ENCODE measurements around the gene CRTC1.

The CRTC1 gene

DNA sequence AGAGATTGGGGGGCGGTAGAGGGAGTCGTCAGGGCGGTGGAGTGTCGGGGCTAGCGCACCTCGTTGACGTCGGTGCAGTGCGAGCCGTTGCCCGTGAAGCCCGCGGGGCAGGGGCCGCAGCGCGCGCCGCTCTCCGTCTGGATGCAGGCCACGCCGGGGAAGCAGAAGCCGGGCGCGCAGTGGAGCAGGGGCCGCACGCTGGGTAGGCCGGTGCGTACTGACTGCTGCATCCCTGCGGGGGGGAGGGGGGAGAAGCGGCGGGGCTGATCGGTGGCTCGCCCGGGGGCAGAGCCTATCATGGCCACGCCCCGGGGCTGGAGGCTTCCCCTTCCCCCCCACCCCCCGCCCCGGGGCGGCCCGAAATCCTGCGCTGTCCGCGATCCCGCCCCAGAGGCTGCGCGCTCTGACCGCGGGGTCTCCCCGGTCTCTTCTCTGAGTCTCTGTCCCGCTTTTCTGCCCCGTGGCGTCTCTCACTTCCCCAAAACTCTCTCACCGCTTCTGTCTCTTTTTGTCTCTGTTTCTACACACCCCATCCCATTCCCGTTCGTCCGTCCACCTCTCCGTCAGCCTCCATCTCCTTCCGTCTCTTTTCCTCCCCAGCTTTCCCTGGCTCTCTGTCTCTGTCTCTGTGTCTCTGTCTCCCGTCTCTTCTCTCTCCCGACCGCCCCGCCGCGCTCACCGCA, 106.5 kb downstream of the CRTC1 start:
- peak overlapping the region; percentile 80 for H3K18ac ChIP-seq (ENCODE audit: low read length)
- no peak overlapping the region for H4K8ac ChIP-seq (ENCODE audit: low read depth, low read length)
- peak overlapping the region; percentile 22 for H2BK12ac ChIP-seq (ENCODE audit: low read length)
- H3K79me1 ChIP-seq (ENCODE audit: low read depth, low read length) = peaks cover 4% of the 10 kb centered on the region
- H2AFZ ChIP-seq (ENCODE audit: low read length) = peak overlapping the region; percentile 86
- no peak for DNase-seq (ENCODE audit: low spot score)
- peaks cover 0 to 12% of the 10 kb centered on the region in 2 donors for H3K9me3 ChIP-seq (replicated peaks in 1 of 2; ENCODE audit: control insufficient read depth in 2 of 2, insufficient read depth in 1 of 2, low read depth in 1 of 2, low read length in 2 of 2)
- H3K27ac ChIP-seq (replicated peaks; ENCODE audit: low read length) = no peak overlapping the region
- no peak overlapping the region for H3K4ac ChIP-seq (ENCODE audit: low read length)
- peak overlapping the region; percentile 58 for H2BK15ac ChIP-seq (ENCODE audit: low read length)
- peak overlapping the region; percentile 56 for H2AK5ac ChIP-seq (ENCODE audit: low read depth, low read length)
- H3K27me3 ChIP-seq (ENCODE audit: control insufficient read depth in 3 of 3, insufficient read depth in 3 of 3, low read depth in 1 of 3, low read length in 3 of 3) = peaks cover 46 to 93% (median 85%) of the 10 kb centered on the region in 3 experiments
- H3K4me3 ChIP-seq (ENCODE audit: low read length in 2 of 2) = peak overlapping the region in 1 of 2 donors; percentile 70
- no peaks in the 10 kb centered on the region for H3K36me3 ChIP-seq (replicated peaks in 1 of 2; ENCODE audit: control insufficient read depth in 2 of 2, insufficient read depth in 2 of 2, low read length in 2 of 2)
- no peak overlapping the region for H3K9ac ChIP-seq (ENCODE audit: low read depth, low read length, poor library complexity)
- no peak overlapping the region for H4K91ac ChIP-seq (ENCODE audit: low read depth, low read length, poor library complexity)
- H3K4me2 ChIP-seq (ENCODE audit: insufficient read depth, low read length, poor library complexity, severe bottlenecking) = peak overlapping the region; percentile 57
- no CpG with 5 or more reads among the region's 65 CpGs for WGBS, 2 donors (ENCODE audit: extremely low coverage in 2 of 2, insufficient read length in 2 of 2, insufficient replicate concordance in 1 of 2)
- H2BK5ac ChIP-seq (ENCODE audit: low read length) = peak overlapping the region; percentile 39
- peak overlapping the region; percentile 85 for H3K23ac ChIP-seq (ENCODE audit: low read depth, low read length, poor library complexity)
- H3K14ac ChIP-seq (ENCODE audit: low read length) = peak overlapping the region; percentile 71
- no peak overlapping the region for H2BK120ac ChIP-seq (ENCODE audit: low read depth, low read length)
- peaks cover 5 to 15% of the 10 kb centered on the region in 2 donors for H3K4me1 ChIP-seq (ENCODE audit: control insufficient read depth in 2 of 2, insufficient read depth in 1 of 2, low read depth in 1 of 2, low read length in 2 of 2)

DNA sequence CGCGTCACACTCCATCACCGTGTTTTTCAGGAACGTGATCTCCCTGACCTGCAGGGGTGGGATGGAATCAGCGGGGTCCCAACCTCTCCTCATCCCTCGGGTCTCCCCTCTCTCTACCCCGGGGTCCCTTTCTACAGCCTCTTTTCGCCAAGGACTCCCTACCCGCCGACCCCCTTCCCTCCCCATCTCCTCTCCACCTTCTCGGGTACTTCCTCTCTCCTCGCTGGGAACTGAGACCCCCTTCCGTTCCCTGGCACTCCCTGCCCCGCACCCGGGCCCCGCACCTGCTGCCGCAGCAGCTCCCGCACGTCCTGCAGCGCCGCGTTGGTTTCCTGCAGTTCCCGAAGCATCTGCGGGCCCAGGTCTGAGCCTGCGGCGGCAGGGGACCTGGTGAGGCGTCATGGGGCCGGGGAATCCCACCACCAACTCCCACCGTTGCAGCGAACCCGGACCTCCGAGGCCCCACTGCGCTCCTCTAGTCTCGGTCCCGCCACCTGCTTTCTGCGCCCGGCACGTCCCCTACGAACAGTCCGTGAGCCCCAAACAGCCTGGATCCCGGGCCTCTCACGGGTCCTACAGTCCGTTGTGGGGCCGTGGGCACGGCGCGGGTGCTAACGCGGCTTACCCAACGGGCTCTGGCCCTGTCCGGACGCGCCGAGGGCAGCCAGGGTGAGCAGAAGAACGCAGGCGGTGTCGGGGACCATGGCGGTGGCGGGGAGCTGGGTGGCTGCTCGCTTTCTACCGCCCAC, 107.3 kb downstream of the CRTC1 start, which contains the start of gene COMP:
Gene COMP, minus strand, starts transcription at position 740 of the 749 bp plus-strand sequence. Its CDS starts 36 bp downstream, at position 704.
- H2BK120ac ChIP-seq (ENCODE audit: low read depth, low read length) = peak within 1 kb of the TSS; percentile 31
- H3K79me1 ChIP-seq (ENCODE audit: low read depth, low read length) = peaks cover 4% of the 10 kb centered on the region
- no CpG with 5 or more reads among the region's 61 CpGs for WGBS, 2 donors (ENCODE audit: extremely low coverage in 2 of 2, insufficient read length in 2 of 2, insufficient replicate concordance in 1 of 2)
- H3K4me2 ChIP-seq (ENCODE audit: insufficient read depth, low read length, poor library complexity, severe bottlenecking) = peak within 1 kb of the TSS; percentile 57
- H3K4ac ChIP-seq (ENCODE audit: low read length) = no peak within 1 kb of the TSS
- peak within 1 kb of the TSS; percentile 86 for H2AFZ ChIP-seq (ENCODE audit: low read length)
- peaks cover 46 to 92% (median 81%) of the 10 kb centered on the region in 3 experiments for H3K27me3 ChIP-seq (ENCODE audit: control insufficient read depth in 3 of 3, insufficient read depth in 3 of 3, low read depth in 1 of 3, low read length in 3 of 3)
- H3K27ac ChIP-seq (replicated peaks; ENCODE audit: low read length) = no peak within 1 kb of the TSS
- H3K23ac ChIP-seq (ENCODE audit: low read depth, low read length, poor library complexity) = peak within 1 kb of the TSS; percentile 73
- peak within 1 kb of the TSS in 1 of 2 donors; percentile 56 for H3K4me3 ChIP-seq (ENCODE audit: low read length in 2 of 2)
- no peak within 1 kb of the TSS for H3K9ac ChIP-seq (ENCODE audit: low read depth, low read length, poor library complexity)
- no peak within 1 kb of the TSS for H4K8ac ChIP-seq (ENCODE audit: low read depth, low read length)
- H4K91ac ChIP-seq (ENCODE audit: low read depth, low read length, poor library complexity) = no peak within 1 kb of the TSS
- no peaks in the 10 kb centered on the region for H3K36me3 ChIP-seq (replicated peaks in 1 of 2; ENCODE audit: control insufficient read depth in 2 of 2, insufficient read depth in 2 of 2, low read length in 2 of 2)
- H3K4me1 ChIP-seq (ENCODE audit: control insufficient read depth in 2 of 2, insufficient read depth in 1 of 2, low read depth in 1 of 2, low read length in 2 of 2) = peaks cover 6 to 11% of the 10 kb centered on the region in 2 donors
- peak within 1 kb of the TSS; percentile 39 for H2BK5ac ChIP-seq (ENCODE audit: low read length)
- no peak for DNase-seq (ENCODE audit: low spot score)
- peak within 1 kb of the TSS; percentile 58 for H2BK15ac ChIP-seq (ENCODE audit: low read length)
- peak within 1 kb of the TSS; percentile 84 for H2BK12ac ChIP-seq (ENCODE audit: low read length)
- H3K9me3 ChIP-seq (replicated peaks in 1 of 2; ENCODE audit: control insufficient read depth in 2 of 2, insufficient read depth in 1 of 2, low read depth in 1 of 2, low read length in 2 of 2) = peaks cover 0 to 12% of the 10 kb centered on the region in 2 donors
- peak within 1 kb of the TSS; percentile 38 for H3K14ac ChIP-seq (ENCODE audit: low read length)
- peak within 1 kb of the TSS; percentile 81 for H3K18ac ChIP-seq (ENCODE audit: low read length)
- H2AK5ac ChIP-seq (ENCODE audit: low read depth, low read length) = peak within 1 kb of the TSS; percentile 70

DNA sequence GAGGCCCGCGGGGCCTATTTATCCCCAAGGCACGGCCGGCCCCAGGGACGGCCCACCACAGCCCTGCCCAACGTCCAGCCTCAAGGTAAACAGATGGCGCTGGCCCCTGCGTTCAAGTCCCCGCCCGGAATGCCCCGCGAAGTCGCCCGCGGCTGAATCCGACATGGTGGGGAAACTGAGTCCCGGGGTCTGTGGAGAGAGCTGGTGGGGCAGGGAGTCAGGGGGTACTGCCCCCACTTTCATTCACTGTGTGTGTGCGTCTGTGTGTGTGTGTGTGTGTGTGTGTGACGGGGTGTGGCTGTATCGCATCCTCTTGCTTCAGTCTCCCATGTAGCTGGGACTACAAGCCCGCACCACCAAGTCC, 107.8 kb downstream of the CRTC1 start:
- no peak overlapping the region for H3K9ac ChIP-seq (ENCODE audit: low read depth, low read length, poor library complexity)
- peak overlapping the region; percentile 38 for H3K14ac ChIP-seq (ENCODE audit: low read length)
- no peak overlapping the region for H4K8ac ChIP-seq (ENCODE audit: low read depth, low read length)
- H2BK12ac ChIP-seq (ENCODE audit: low read length) = peak overlapping the region; percentile 84
- peaks cover 0 to 10% of the 10 kb centered on the region in 2 donors for H3K9me3 ChIP-seq (replicated peaks in 1 of 2; ENCODE audit: control insufficient read depth in 2 of 2, insufficient read depth in 1 of 2, low read depth in 1 of 2, low read length in 2 of 2)
- WGBS, 2 donors (ENCODE audit: extremely low coverage in 2 of 2, insufficient read length in 2 of 2, insufficient replicate concordance in 1 of 2) = no CpG with 5 or more reads among the region's 21 CpGs
- no peak overlapping the region for H3K4ac ChIP-seq (ENCODE audit: low read length)
- H2BK15ac ChIP-seq (ENCODE audit: low read length) = peak overlapping the region; percentile 43
- peak overlapping the region; percentile 33 for H3K4me2 ChIP-seq (ENCODE audit: insufficient read depth, low read length, poor library complexity, severe bottlenecking)
- H2BK5ac ChIP-seq (ENCODE audit: low read length) = peak overlapping the region; percentile 39
- peaks cover 43 to 87% (median 78%) of the 10 kb centered on the region in 3 experiments for H3K27me3 ChIP-seq (ENCODE audit: control insufficient read depth in 3 of 3, insufficient read depth in 3 of 3, low read depth in 1 of 3, low read length in 3 of 3)
- peaks cover 4% of the 10 kb centered on the region for H3K79me1 ChIP-seq (ENCODE audit: low read depth, low read length)
- no peak overlapping the region for H2BK120ac ChIP-seq (ENCODE audit: low read depth, low read length)
- peak overlapping the region; percentile 70 for H2AK5ac ChIP-seq (ENCODE audit: low read depth, low read length)
- H4K91ac ChIP-seq (ENCODE audit: low read depth, low read length, poor library complexity) = no peak overlapping the region
- H3K18ac ChIP-seq (ENCODE audit: low read length) = peak overlapping the region; percentile 81
- no peaks in the 10 kb centered on the region for H3K36me3 ChIP-seq (replicated peaks in 1 of 2; ENCODE audit: control insufficient read depth in 2 of 2, insufficient read depth in 2 of 2, low read length in 2 of 2)
- no peak overlapping the region for H3K27ac ChIP-seq (replicated peaks; ENCODE audit: low read length)
- DNase-seq (ENCODE audit: low spot score) = no peak
- peak overlapping the region; percentile 86 for H2AFZ ChIP-seq (ENCODE audit: low read length)
- peak overlapping the region; percentile 73 for H3K23ac ChIP-seq (ENCODE audit: low read depth, low read length, poor library complexity)
- H3K4me1 ChIP-seq (ENCODE audit: control insufficient read depth in 2 of 2, insufficient read depth in 1 of 2, low read depth in 1 of 2, low read length in 2 of 2) = peaks cover 8 to 10% of the 10 kb centered on the region in 2 donors
- H3K4me3 ChIP-seq (ENCODE audit: low read length in 2 of 2) = no peak overlapping the region

DNA sequence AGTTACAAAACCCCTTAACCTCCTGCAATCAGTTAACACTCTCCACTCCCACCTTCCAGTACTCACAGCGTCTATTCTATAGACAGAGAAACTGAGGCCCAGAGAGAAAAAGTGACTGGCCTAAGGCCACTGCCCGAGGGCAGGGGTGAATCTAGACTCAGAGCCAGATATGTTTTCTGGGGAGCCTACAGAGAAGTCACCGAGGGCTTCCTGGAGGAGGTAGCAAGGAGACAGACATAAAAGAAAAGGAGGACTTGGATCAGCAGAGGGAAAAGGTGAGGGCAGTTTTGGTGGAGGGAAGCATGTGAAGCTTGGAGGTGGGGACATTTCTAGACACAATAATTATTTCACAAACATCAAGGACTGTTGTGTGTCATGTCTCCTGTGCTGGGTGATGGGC, 109.2 kb downstream of the CRTC1 start:
- H4K91ac ChIP-seq (ENCODE audit: low read depth, low read length, poor library complexity) = no peak overlapping the region
- H3K4me2 ChIP-seq (ENCODE audit: insufficient read depth, low read length, poor library complexity, severe bottlenecking) = no peak overlapping the region
- no peak overlapping the region for H3K27ac ChIP-seq (replicated peaks; ENCODE audit: low read length)
- H3K23ac ChIP-seq (ENCODE audit: low read depth, low read length, poor library complexity) = no peak overlapping the region
- no peaks in the 10 kb centered on the region for H3K36me3 ChIP-seq (replicated peaks in 1 of 2; ENCODE audit: control insufficient read depth in 2 of 2, insufficient read depth in 2 of 2, low read length in 2 of 2)
- H3K4ac ChIP-seq (ENCODE audit: low read length) = no peak overlapping the region
- no peak overlapping the region for H3K18ac ChIP-seq (ENCODE audit: low read length)
- no peak overlapping the region for H2BK5ac ChIP-seq (ENCODE audit: low read length)
- no peak overlapping the region for H3K14ac ChIP-seq (ENCODE audit: low read length)
- no peak for DNase-seq (ENCODE audit: low spot score)
- H4K8ac ChIP-seq (ENCODE audit: low read depth, low read length) = no peak overlapping the region
- no peak overlapping the region for H2BK15ac ChIP-seq (ENCODE audit: low read length)
- WGBS, 2 donors (ENCODE audit: extremely low coverage in 2 of 2, insufficient read length in 2 of 2, insufficient replicate concordance in 1 of 2) = no CpG with 5 or more reads among the region's 3 CpGs
- H2BK12ac ChIP-seq (ENCODE audit: low read length) = no peak overlapping the region
- no peak overlapping the region for H2BK120ac ChIP-seq (ENCODE audit: low read depth, low read length)
- H2AFZ ChIP-seq (ENCODE audit: low read length) = no peak overlapping the region
- peaks cover 0 to 2% of the 10 kb centered on the region in 2 donors for H3K9me3 ChIP-seq (replicated peaks in 1 of 2; ENCODE audit: control insufficient read depth in 2 of 2, insufficient read depth in 1 of 2, low read depth in 1 of 2, low read length in 2 of 2)
- H3K27me3 ChIP-seq (ENCODE audit: control insufficient read depth in 3 of 3, insufficient read depth in 3 of 3, low read depth in 1 of 3, low read length in 3 of 3) = peaks cover 32 to 78% (median 71%) of the 10 kb centered on the region in 3 experiments
- no peak overlapping the region for H3K9ac ChIP-seq (ENCODE audit: low read depth, low read length, poor library complexity)
- H3K4me1 ChIP-seq (ENCODE audit: control insufficient read depth in 2 of 2, insufficient read depth in 1 of 2, low read depth in 1 of 2, low read length in 2 of 2) = peaks cover 8% of the 10 kb centered on the region in 2 donors
- H2AK5ac ChIP-seq (ENCODE audit: low read depth, low read length) = no peak overlapping the region
- H3K4me3 ChIP-seq (ENCODE audit: low read length in 2 of 2) = no peak overlapping the region
- peaks cover 4% of the 10 kb centered on the region for H3K79me1 ChIP-seq (ENCODE audit: low read depth, low read length)
